IMR-90 (cell line): Measurements from ENCODE around the gene RRP7A. TPM values are rescaled to one million over a fixed set of nuclear protein-coding genes. Genes with fewer than 3 reads are reported as not detected.
"Not testable (repeated sequence)": the region's sequence is repeated elsewhere in the genome, so short reads cannot be mapped to it uniquely, and the experiment has no call there.

ENCODE experiments used
- ATAC-seq: fragments of 200-7000 bp; cut with Tn5 transposase; 2 replicates; pipeline ENCODE4 v1.9.1; 2020; ENCODE audit warnings: low read depth, mild to moderate bottlenecking, moderate library complexity
- BruUV-seq: library from RNA; stranded (reverse); fragments of 400-500 nt; replicated peaks from 2 replicates; lab custom pipeline; 2021; lab: Mats Ljungman, UMichigan
- CTCF ChIA-PET: fragments of 300-600 bp; formaldehyde crosslinking; extraction: SDS; loops from one replicate; lab custom pipeline; 2021; ENCODE audit warnings: antibody characterized with exemption; lab: Yijun Ruan, JAX
- POLR2A ChIA-PET: fragments of 300-600 bp; sonication (Branson Sonifier 250); formaldehyde crosslinking; loops from one replicate; lab custom pipeline; 2022; ENCODE audit warnings: antibody characterized with exemption; ENCODE audit not compliant: unreplicated experiment; lab: Charles Lee
- DNase-seq: peaks from one replicate; pipeline ENCODE4 v3.0.0; 2013
- H2AFZ ChIP-seq: replicated peaks from 2 replicates; pipeline ENCODE3; 2013; ENCODE audit warnings: low read length, mild to moderate bottlenecking; ENCODE audit not compliant: poor library complexity
- H2AK5ac ChIP-seq: 2 replicates; pipeline ENCODE4 v1.6.1; 2013; ENCODE audit warnings: low read depth, low read length, inconsistent platforms
- H2AK9ac ChIP-seq: replicated peaks from 2 replicates; pipeline ENCODE3; 2013; ENCODE audit warnings: mild to moderate bottlenecking, low read depth, low read length, moderate library complexity; ENCODE audit not compliant: poor library complexity
- H2BK120ac ChIP-seq: 2 replicates; pipeline ENCODE4 v1.6.1; 2013; ENCODE audit warnings: low read depth, low read length, inconsistent platforms
- H2BK15ac ChIP-seq: 3 replicates; pipeline ENCODE4 v1.6.1; 2013; ENCODE audit warnings: low read depth, low read length, inconsistent platforms
- H2BK20ac ChIP-seq: 2 replicates; pipeline ENCODE4 v1.6.1; 2013; ENCODE audit warnings: low read depth, mild to moderate bottlenecking, inconsistent platforms, low read length, moderate library complexity
- H2BK5ac ChIP-seq: 2 replicates; pipeline ENCODE4 v1.6.1; 2013; ENCODE audit warnings: mild to moderate bottlenecking, low read depth, low read length, inconsistent platforms; ENCODE audit not compliant: poor library complexity, severe bottlenecking
- H3K14ac ChIP-seq: replicated peaks from 2 replicates; pipeline ENCODE4 v1.6.1; 2013; ENCODE audit warnings: low read depth, low read length, inconsistent platforms
- H3K18ac ChIP-seq: 2 replicates; pipeline ENCODE4 v1.6.1; 2013; ENCODE audit warnings: low read depth, low read length, control low read depth
- H3K23ac ChIP-seq: 2 replicates; pipeline ENCODE4 v1.6.1; 2013; ENCODE audit warnings: low read depth, low read length, inconsistent platforms
- H3K27ac ChIP-seq: 2 replicates; pipeline ENCODE4 v1.5.1; 2013; ENCODE audit warnings: mild to moderate bottlenecking, control low read depth, low read length; ENCODE audit not compliant: insufficient read depth
- H3K27me3 ChIP-seq: 2 replicates; pipeline ENCODE4 v1.6.1; 2013; ENCODE audit warnings: low read length; ENCODE audit not compliant: control insufficient read depth, insufficient read depth
- H3K36me3 ChIP-seq: 2 replicates; pipeline ENCODE4 v1.6.1; 2013; ENCODE audit warnings: low read length, mixed read lengths; ENCODE audit not compliant: control insufficient read depth, insufficient read depth
- H3K4ac ChIP-seq: 2 replicates; pipeline ENCODE4 v1.6.1; 2013; ENCODE audit warnings: low read depth, low read length, inconsistent platforms
- H3K4me1 ChIP-seq: 2 replicates; pipeline ENCODE4 v1.6.1; 2013; ENCODE audit warnings: low read length, mixed read lengths; ENCODE audit not compliant: control insufficient read depth, insufficient read depth
- H3K4me2 ChIP-seq: 2 replicates; pipeline ENCODE4 v1.6.1; 2013; ENCODE audit warnings: low read depth, mild to moderate bottlenecking, control low read depth, low read length, moderate library complexity
- H3K4me3 ChIP-seq: 2 replicates; pipeline ENCODE4 v1.5.1; 2013; ENCODE audit warnings: low read depth, mild to moderate bottlenecking, control low read depth, low read length, moderate library complexity; ENCODE audit not compliant: insufficient read depth
- H3K56ac ChIP-seq: 2 replicates; pipeline ENCODE4 v1.6.1; 2013; ENCODE audit warnings: low read length, inconsistent platforms; ENCODE audit not compliant: insufficient read depth; ENCODE audit errors: extremely low read depth
- H3K79me1 ChIP-seq, 2 experiments: 2 replicates each; pipeline ENCODE4 v1.6.1; 2013; ENCODE audit warnings: low read length in 2 of 2, inconsistent platforms in 1 of 2, low read depth in 1 of 2
- H3K9ac ChIP-seq: 2 replicates; pipeline ENCODE4 v1.6.1; 2013; ENCODE audit warnings: low read depth, low read length, control low read depth
- H3K9me1 ChIP-seq: 2 replicates; pipeline ENCODE4 v1.6.1; 2013; ENCODE audit warnings: low read length, inconsistent platforms; ENCODE audit not compliant: insufficient read depth
- H3K9me3 ChIP-seq: 2 replicates; pipeline ENCODE4 v1.6.1; 2013; ENCODE audit warnings: low read length; ENCODE audit not compliant: control insufficient read depth, insufficient read depth
- H4K20me1 ChIP-seq: 2 replicates; pipeline ENCODE4 v1.6.1; 2013; ENCODE audit warnings: low read length, inconsistent platforms; ENCODE audit not compliant: insufficient read depth
- H4K5ac ChIP-seq: 2 replicates; pipeline ENCODE4 v1.6.1; 2013; ENCODE audit warnings: mild to moderate bottlenecking, low read depth, low read length, control low read depth
- H4K8ac ChIP-seq, 2 experiments: 2 replicates each; pipeline ENCODE4 v1.6.1; 2013; ENCODE audit warnings: low read depth in 2 of 2, low read length in 2 of 2, control low read depth in 1 of 2, inconsistent platforms in 1 of 2
- H4K91ac ChIP-seq: 2 replicates; pipeline ENCODE4 v1.6.1; 2013; ENCODE audit warnings: low read depth, low read length, inconsistent platforms; ENCODE audit not compliant: insufficient read depth
- RCOR1 ChIP-seq: IDR thresholded peaks from 2 replicates; pipeline ENCODE4 v1.6.1; 2012; ENCODE audit warnings: mild to moderate bottlenecking, low read length, improper control_type of control experiment; ENCODE audit not compliant: insufficient replicate concordance
- RFX5 ChIP-seq: IDR thresholded peaks from 2 replicates; pipeline ENCODE4 v1.8.0; 2012; ENCODE audit warnings: low read depth, mild to moderate bottlenecking, low read length, moderate library complexity
- WGBS, 2 experiments: methylation state at CpG; one replicate each; pipeline versions ENCODE4 v1.1.5 to v1.1.7; 2013; ENCODE audit warnings: missing lambda C conversion rate in 2 of 2; ENCODE audit not compliant: insufficient read length in 1 of 2; ENCODE audit errors: extremely low coverage in 2 of 2; 5-methylcytosine and 5-hydroxymethylcytosine counted together
- dilution Hi-C: fragments of 300-500 bp; cut with HindIII; formaldehyde crosslinking; loops from one replicate; pipeline ENCODE4 v1.14.3; 2018; ENCODE audit warnings: low sequenced_read_pairs; ENCODE audit not compliant: unreplicated experiment
- in situ Hi-C: fragments of 300-500 bp; cut with MboI; formaldehyde crosslinking; loops from 3 replicates; pipeline ENCODE4 v1.14.3; 2019; ENCODE audit warnings: low sequenced_read_pairs, inconsistent platforms, mixed read lengths
- intact Hi-C: fragments of 100-400 bp; cut with micrococcal nuclease; formaldehyde crosslinking; loops from 2 replicates; pipeline ENCODE4 v1.10.0; 2022
- polyA plus RNA-seq, 3 experiments: library from polyadenylated mRNA; depleted of rRNA; stranded (reverse); fragments of >200 nt; gene quantifications; 2 replicates each; pipeline ENCODE4 v1.2.3, GENCODE V29; 2012; ENCODE audit warnings: low replicate concordance in 1 of 3
- total RNA-seq: library from RNA; depleted of rRNA; stranded (reverse); fragments of >200 nt; gene quantifications from 2 replicates; pipeline ENCODE4 v1.2.3, GENCODE V29; 2012

RRP7A gene
- total and polyA plus RNA-seq, 2 of the 4 experiments (the other 2 are of a cell fraction): 25.5 to 29.2 TPM

GRCh38 chr22:42521228-42521546 lies 1.6 kb upstream of the RRP7A start:
- H4K91ac ChIP-seq: no peak overlapping the region
- no peak overlapping the region for H3K14ac ChIP-seq
- no peak overlapping the region for H3K9ac ChIP-seq
- dilution Hi-C loops (no loop called here), intact Hi-C loops (no loop called here), in situ Hi-C loops (no loop called here)
- H3K4ac ChIP-seq: no peak overlapping the region
- POLR2A ChIA-PET: no interaction called here
- H3K23ac ChIP-seq: no peak overlapping the region
- no peak overlapping the region for H3K4me3 ChIP-seq
- no peak overlapping the region for H2BK15ac ChIP-seq
- no peak overlapping the region for H4K8ac ChIP-seq
- no peaks in the 10 kb centered on the region; the same call in none of the 2 replicates for H4K20me1 ChIP-seq
- no peaks in the 10 kb centered on the region for H3K9me3 ChIP-seq
- no peak overlapping the region for H2AK5ac ChIP-seq
- peak overlapping the region; percentile 63 for H2AFZ ChIP-seq
- WGBS, 2 experiments: 90% methylated on average over 2 of the region's 9 CpGs; no CpG with 5 or more reads in 1 of the 2 experiments
- H3K4me1 ChIP-seq: peaks cover 3% of the 10 kb centered on the region
- H3K56ac ChIP-seq: no peak overlapping the region
- no peak overlapping the region for H2BK5ac ChIP-seq
- no peak overlapping the region for H4K5ac ChIP-seq
- no peak overlapping the region for H2AK9ac ChIP-seq
- no peak overlapping the region for H3K18ac ChIP-seq
- no peak overlapping the region for H2BK120ac ChIP-seq
- ATAC-seq (no peak), DNase-seq (no peak)
- peaks cover 0 to 14% of the 10 kb centered on the region in 2 experiments; a peak in 1 of 4 replicates for H3K79me1 ChIP-seq
- peaks cover 9% of the 10 kb centered on the region; the same call in 1 of the 2 replicates for H3K36me3 ChIP-seq
- CTCF ChIA-PET: no interaction called here
- peaks cover 6% of the 10 kb centered on the region; the same call in 1 of the 2 replicates for H3K9me1 ChIP-seq
- H3K27me3 ChIP-seq: no peaks in the 10 kb centered on the region; the same call in 1 of the 2 replicates
- no peak overlapping the region for H3K4me2 ChIP-seq
- no TSS peak for BruUV-seq
- no peak overlapping the region for H2BK20ac ChIP-seq
- TF ChIP-seq RFX5: no peak
- no peak for TF ChIP-seq RCOR1
- no peak overlapping the region for H3K27ac ChIP-seq

- POLR2A ChIA-PET, in situ Hi-C loops: not testable (repeated sequence)
Observed at GRCh38 chr22:42518638-42519524, 715 bp downstream of the RRP7A start.

More at GRCh38 chr22:42518638-42519524, 715 bp downstream of the RRP7A start:
- Histone ChIP-seq H3K4me2 (peak overlapping the region; percentile 82), H3K23ac (peak overlapping the region; percentile 11; the same call in 1 of the 2 replicates), H3K4me3 (peak overlapping the region; percentile 99), H3K79me1 (peaks cover 0 to 16% of the 10 kb centered on the region in 2 experiments; a peak in 1 of 4 replicates), H3K27ac (peak overlapping the region; percentile 86; the same call in 1 of the 2 replicates), H4K8ac (peak overlapping the region; percentile 47 to 75; a peak in 2 of 4 replicates), H3K36me3 (peaks cover 19% of the 10 kb centered on the region), H3K4ac (peak overlapping the region; percentile 7; the same call in 1 of the 2 replicates), H3K56ac (peak overlapping the region; percentile 32; the same call in 1 of the 2 replicates), H3K9ac (peak overlapping the region; percentile 93)
- intact Hi-C loops, H4K91ac ChIP-seq, H2AK5ac ChIP-seq, H3K14ac ChIP-seq, ATAC-seq, H3K9me3 ChIP-seq, DNase-seq, CTCF ChIA-PET, H2AK9ac ChIP-seq, dilution Hi-C loops, H4K20me1 ChIP-seq, H3K4me1 ChIP-seq, H2BK5ac ChIP-seq, H2AFZ ChIP-seq, H2BK15ac ChIP-seq, H3K27me3 ChIP-seq, H3K9me1 ChIP-seq, H2BK120ac ChIP-seq, H4K5ac ChIP-seq, H3K18ac ChIP-seq, H2BK20ac ChIP-seq: not testable (repeated sequence)
- WGBS, 2 experiments: no CpG with 5 or more reads among the region's 28 CpGs
- BruUV-seq: TSS peak; percentile 49
